HG02759 (cell line): Measurements from ENCODE around the gene CACNA1E.

Source experiments
- ATAC-seq: cut with Tn5 transposase; IDR thresholded peaks from one replicate; pipeline ENCODE4 v1.9.1; 2021; ENCODE audit warnings: mild to moderate bottlenecking, moderate library complexity; ENCODE audit not compliant: unreplicated experiment

CACNA1E gene

GRCh38 chr1:181559142-181559541 lies 75.8 kb downstream of the CACNA1E start:
- ATAC-seq: no peak

GRCh38 chr1:181562395-181562794 lies 79.1 kb downstream of the CACNA1E start:
- no peak for ATAC-seq

- no peak for ATAC-seq
These were observed 85.4 kb downstream of the CACNA1E start for GRCh38 chr1:181568736-181569135.

- no peak for ATAC-seq
These were observed 94.2 kb downstream of the CACNA1E start for GRCh38 chr1:181577475-181577874.

GRCh38 chr1:181583598-181583997 lies 100.3 kb downstream of the CACNA1E start:
- no peak for ATAC-seq

GRCh38 chr1:181587870-181588438 lies 104.6 kb downstream of the CACNA1E start:
- ATAC-seq: no peak

- ATAC-seq: no peak
These were observed 105.3 kb downstream of the CACNA1E start for GRCh38 chr1:181588631-181589030.

GRCh38 chr1:181592255-181592859 lies 109.0 kb downstream of the CACNA1E start:
- ATAC-seq: no peak

GRCh38 chr1:181593042-181593441 lies 109.7 kb downstream of the CACNA1E start:
- ATAC-seq: no peak

- no peak for ATAC-seq
These were observed 111.2 kb downstream of the CACNA1E start for GRCh38 chr1:181594553-181594952.

GRCh38 chr1:181595234-181595633 lies 111.9 kb downstream of the CACNA1E start:
- no peak for ATAC-seq

GRCh38 chr1:181601186-181601950 lies 118.1 kb downstream of the CACNA1E start:
- ATAC-seq: no peak

- no peak for ATAC-seq
These were observed 120.6 kb downstream of the CACNA1E start for GRCh38 chr1:181603735-181604410.

- ATAC-seq: no peak
These were observed 121.3 kb downstream of the CACNA1E start for GRCh38 chr1:181604482-181605249.

- no peak for ATAC-seq
These were observed 124.2 kb downstream of the CACNA1E start for GRCh38 chr1:181607524-181607923.

GRCh38 chr1:181608386-181608785 lies 125.1 kb downstream of the CACNA1E start:
- no peak for ATAC-seq

- no peak for ATAC-seq
These were observed 125.6 kb downstream of the CACNA1E start for GRCh38 chr1:181608948-181609347.

GRCh38 chr1:181612100-181612499 lies 128.8 kb downstream of the CACNA1E start:
- no peak for ATAC-seq

- no peak for ATAC-seq
These were observed 135.2 kb downstream of the CACNA1E start for GRCh38 chr1:181618559-181618958.

GRCh38 chr1:181620183-181620582 lies 136.9 kb downstream of the CACNA1E start:
- ATAC-seq: no peak

- no peak for ATAC-seq
These were observed 140.5 kb downstream of the CACNA1E start for GRCh38 chr1:181623850-181624249.
